HepG2 (cell line): ENCODE measurements around the gene CD6. TPM values are rescaled to one million over a fixed set of nuclear protein-coding genes. Genes with fewer than 3 reads are reported as not detected.

Experiments used
- ATAC-seq: fragments of 200-7000 bp; cut with Tn5 transposase; 3 replicates; pipeline ENCODE4 v1.9.1; 2020; ENCODE audit warnings: mild to moderate bottlenecking, moderate library complexity
- BruUV-seq: library from RNA; stranded (reverse); fragments of 400-500 nt; replicated peaks from 2 replicates; lab custom pipeline; 2021; lab: Mats Ljungman, UMichigan
- CTCF ChIA-PET: fragments of 300-600 bp; formaldehyde crosslinking; extraction: SDS; loops from one replicate; lab custom pipeline; 2021; ENCODE audit warnings: low total read pairs, inconsistent platforms, low intra/inter-chr PET ratio; lab: Yijun Ruan, JAX
- POLR2A ChIA-PET: fragments of 350-600 bp; sonication (Branson Sonifier 250); formaldehyde crosslinking; loops from one replicate; lab custom pipeline; 2020; ENCODE audit warnings: antibody characterized with exemption, inconsistent platforms; lab: Yijun Ruan, JAX
- DNase-seq: peaks from one replicate; pipeline ENCODE4 v3.0.0-alpha.2; 2015; ENCODE audit warnings: low spot score
- FAIRE-seq: peaks from 3 replicates; lab custom pipeline; 2011; peaks lifted over from hg19 to GRCh38; lab: Jason Lieb, UNC
- H2AFZ ChIP-seq: one replicate; pipeline ENCODE4 v1.6.1; 2011; ENCODE audit warnings: low read length, inconsistent platforms
- H3K27ac ChIP-seq: fragments of 300-600 bp; 3 replicates; pipeline ENCODE4 v1.8.0; 2011; ENCODE audit warnings: mixed run types, mild to moderate bottlenecking, mixed read lengths, low read length, inconsistent platforms; ENCODE audit not compliant: insufficient read depth; ENCODE audit errors: extremely low read length
- H3K27me3 ChIP-seq, 2 experiments: fragments of 200-600 bp in 1 of 2; 2 replicates in 1 of 2; 3 replicates in 1 of 2; pipeline versions ENCODE4 v1.6.0 to v1.8.0; 2011; ENCODE audit warnings: low read length in 2 of 2, mild to moderate bottlenecking in 2 of 2, moderate library complexity in 2 of 2, inconsistent platforms in 1 of 2; ENCODE audit not compliant: insufficient read depth in 2 of 2, control insufficient read depth in 1 of 2
- H3K36me3 ChIP-seq, 2 experiments: fragments of 200-600 bp in 1 of 2; replicated peaks in 1 of 2; 2 replicates in 1 of 2; 3 replicates in 1 of 2; pipeline versions ENCODE4 v1.5.1 to v1.8.0; 2011; ENCODE audit warnings: low read length in 2 of 2, inconsistent platforms in 1 of 2; ENCODE audit not compliant: insufficient read depth in 2 of 2, control insufficient read depth in 1 of 2
- H3K4me1 ChIP-seq: 2 replicates; pipeline ENCODE4 v1.5.1; 2012; ENCODE audit warnings: low read length, inconsistent platforms; ENCODE audit not compliant: insufficient read depth
- H3K4me2 ChIP-seq: 2 replicates; pipeline ENCODE4 v1.6.0; 2011; ENCODE audit warnings: low read depth, low read length, inconsistent platforms
- H3K4me3 ChIP-seq, 3 experiments: fragments of 200-600 bp in 1 of 3; sonication (generic), shearing (Covaris generic) in 1 of 3; replicated peaks in 1 of 3; 2 replicates each; pipeline ENCODE4 v1.5.1; 2011 to 2016; ENCODE audit warnings: low read length in 3 of 3, inconsistent platforms in 2 of 3, low read depth in 2 of 3, mild to moderate bottlenecking in 2 of 3, control low read depth in 1 of 3, mixed read lengths in 1 of 3; ENCODE audit not compliant: insufficient read depth in 1 of 3
- H3K79me2 ChIP-seq: one replicate; pipeline ENCODE4 v1.6.1; 2011; ENCODE audit warnings: low read length, inconsistent platforms; ENCODE audit not compliant: insufficient read depth
- H3K9ac ChIP-seq: 2 replicates; pipeline ENCODE4 v1.6.0; 2011; ENCODE audit warnings: mild to moderate bottlenecking, low read depth, low read length, inconsistent platforms; ENCODE audit not compliant: insufficient read depth
- H3K9me3 ChIP-seq: 2 replicates; pipeline ENCODE4 v1.5.1; 2012; ENCODE audit warnings: mild to moderate bottlenecking, low read length
- H4K20me1 ChIP-seq: 2 replicates; pipeline ENCODE4 v1.6.0; 2011; ENCODE audit warnings: inconsistent platforms, mild to moderate bottlenecking, low read length, moderate library complexity; ENCODE audit not compliant: insufficient read depth
- CHD4 ChIP-seq: fragments of 200-600 bp; sonication (generic); IDR thresholded peaks from 2 replicates; pipeline ENCODE4 v1.7.0; 2017; ENCODE audit warnings: mild to moderate bottlenecking, low read length, borderline replicate concordance
- ISX ChIP-seq: sonication (generic); formaldehyde crosslinking; conservative IDR thresholded peaks from 2 replicates; pipeline ENCODE4 v1.5.0; 2020; ENCODE audit warnings: missing genetic modification reagents
- KDM5A ChIP-seq: fragments of 200-600 bp; sonication (generic); IDR thresholded peaks from 2 replicates; pipeline ENCODE4 v1.7.0; 2018; ENCODE audit warnings: antibody characterized with exemption, mild to moderate bottlenecking, low read length, borderline replicate concordance
- KDM5B ChIP-seq: sonication (generic); formaldehyde crosslinking; IDR thresholded peaks from 2 replicates; pipeline ENCODE4 v1.4.0; 2020; ENCODE audit warnings: missing genetic modification reagents, mild to moderate bottlenecking, borderline replicate concordance
- MLX ChIP-seq: IDR thresholded peaks from 2 replicates; pipeline ENCODE4 v1.6.1; 2016
- NBN ChIP-seq: fragments of 450-650 bp; conservative IDR thresholded peaks from 2 replicates; pipeline ENCODE4 v1.6.1; 2017
- NCOA5 ChIP-seq: sonication (generic); formaldehyde crosslinking; IDR thresholded peaks from 2 replicates; pipeline ENCODE4 v1.4.0; 2020; ENCODE audit warnings: missing genetic modification reagents
- NFATC3 ChIP-seq: sonication (generic); formaldehyde crosslinking; IDR thresholded peaks from 2 replicates; pipeline ENCODE4 v1.5.1; 2020; ENCODE audit warnings: mild to moderate bottlenecking, missing genetic modification reagents
- NFRKB ChIP-seq: fragments of 450-650 bp; IDR thresholded peaks from 2 replicates; pipeline ENCODE4 v1.6.1; 2017
- NR2C2 ChIP-seq: sonication (generic); formaldehyde crosslinking; IDR thresholded peaks from 2 replicates; pipeline ENCODE4 v1.4.0; 2020; ENCODE audit warnings: missing genetic modification reagents, mild to moderate bottlenecking, moderate library complexity, borderline replicate concordance
- NR2F1 ChIP-seq, 2 experiments: fragments of 450-650 bp in 1 of 2; formaldehyde crosslinking in 1 of 2; IDR thresholded peaks; 2 replicates each; pipeline versions ENCODE4 v1.5.0 to v1.6.1; 2016 to 2020; ENCODE audit warnings: mild to moderate bottlenecking in 1 of 2, missing compliant biosample characterization in 1 of 2, missing genetic modification reagents in 1 of 2, moderate library complexity in 1 of 2
- SALL1 ChIP-seq: sonication (generic); formaldehyde crosslinking; IDR thresholded peaks from 2 replicates; pipeline ENCODE4 v1.8.0; 2022; ENCODE audit warnings: mild to moderate bottlenecking, missing genetic modification reagents
- TEAD2 ChIP-seq: sonication (generic); formaldehyde crosslinking; IDR thresholded peaks from 2 replicates; pipeline ENCODE4 v1.9.0; 2021; ENCODE audit warnings: missing genetic modification reagents
- THAP8 ChIP-seq: sonication (generic); formaldehyde crosslinking; IDR thresholded peaks from 2 replicates; pipeline ENCODE4 v1.5.1; 2020; ENCODE audit warnings: missing genetic modification reagents, mild to moderate bottlenecking, borderline replicate concordance
- U2AF1 ChIP-seq: fragments of 200-400 bp; formaldehyde crosslinking; optimal IDR thresholded peaks from 2 replicates; pipeline ENCODE3; 2017; ENCODE audit warnings: mild to moderate bottlenecking, low read depth, low read length
- ZBTB3 ChIP-seq: sonication (generic); formaldehyde crosslinking; IDR thresholded peaks from 2 replicates; pipeline ENCODE4 v1.4.0; 2020; ENCODE audit warnings: low read depth, mild to moderate bottlenecking, moderate library complexity, missing genetic modification reagents, borderline replicate concordance
- ZNF280D ChIP-seq: sonication (generic); formaldehyde crosslinking; IDR thresholded peaks from 2 replicates; pipeline ENCODE4 v1.5.1; 2020; ENCODE audit warnings: mild to moderate bottlenecking, missing genetic modification reagents
- ZNF460 ChIP-seq: sonication (generic); formaldehyde crosslinking; IDR thresholded peaks from 2 replicates; pipeline ENCODE4 v1.5.1; 2020; ENCODE audit warnings: missing genetic modification reagents, mild to moderate bottlenecking, borderline replicate concordance
- ZNF784 ChIP-seq: sonication (generic); formaldehyde crosslinking; IDR thresholded peaks from 2 replicates; pipeline ENCODE4 v1.5.1; 2020; ENCODE audit warnings: missing genetic modification reagents, mild to moderate bottlenecking, borderline replicate concordance
- ZNF83 ChIP-seq: sonication (generic); formaldehyde crosslinking; IDR thresholded peaks from 2 replicates; pipeline ENCODE4 v1.4.0; 2020; ENCODE audit warnings: missing genetic modification reagents, mild to moderate bottlenecking, borderline replicate concordance
- WGBS: methylation state at CpG from one replicate; pipeline ENCODE4 v1.1.6; 2017; ENCODE audit warnings: low lambda C conversion rate; 5-methylcytosine and 5-hydroxymethylcytosine counted together
- in situ Hi-C: cut with HindIII; loops from 2 replicates; pipeline ENCODE4 v1.10.0; 2017; ENCODE audit warnings: low pct_unique_long_range_greater_than_20kb; ENCODE audit not compliant: extremely low pct_ligation_motif_present
- intact Hi-C: fragments of 100-400 bp; cut with micrococcal nuclease; formaldehyde crosslinking; loops from one replicate; pipeline ENCODE4 v1.10.0; 2022; ENCODE audit not compliant: unreplicated experiment
- polyA plus RNA-seq, 8 experiments: library from polyadenylated mRNA; depleted of rRNA in 3 of 8; stranded (reverse) in 7 of 8; unstranded in 1 of 8; fragments of >200 nt; fragmentation: Illumina TruSeq in 4 of 8; extraction: Trizol in 4 of 8; gene quantifications; 2 replicates each; pipeline versions ENCODE4 v1.2.1 to v1.2.3, GENCODE V29; 2011 to 2016; ENCODE audit warnings: low read depth in 4 of 8, missing spikeins in 1 of 8, mixed read lengths in 1 of 8; ENCODE audit not compliant: insufficient read depth in 1 of 8
- total RNA-seq, 5 experiments: library from RNA; depleted of rRNA; stranded (reverse); fragments of >200 nt; fragmentation: Illumina TruSeq; extraction: Trizol; gene quantifications; 2 replicates each; pipeline ENCODE4 v1.2.3, GENCODE V29; 2016; ENCODE audit warnings: low read depth in 1 of 5

CD6 gene
- total and polyA plus RNA-seq, 2 of the 13 experiments (the other 11 are each of a cell fraction or from before 2014, with no cell fraction given), result not detected

GRCh38 chr11:60959431-60959830 lies 12.0 kb upstream of the CD6 start:
- H3K36me3 ChIP-seq, result no peaks in the 10 kb centered on the region
- no TSS peak for BruUV-seq
- peaks cover 0 to 18% of the 10 kb centered on the region in 2 experiments; a peak in 3 of 5 replicates for H3K27me3 ChIP-seq
- no peak overlapping the region for H2AFZ ChIP-seq
- POLR2A ChIA-PET, result interaction anchor here (0.6 kb wide), 1 partner anchor 678 kb away, joined by 3 read pairs; no protein-coding TSS in a partner anchor
- H3K9me3 ChIP-seq, result no peaks in the 10 kb centered on the region
- intact Hi-C loops, result no loop called here
- H3K4me2 ChIP-seq, result no peak overlapping the region
- H3K4me3 ChIP-seq, result no peak overlapping the region
- no peaks in the 10 kb centered on the region for H4K20me1 ChIP-seq
- H3K27ac ChIP-seq, result no peak overlapping the region
- FAIRE-seq (no peak), ATAC-seq (no peak), DNase-seq (no peak)
- in situ Hi-C loops, result no loop called here
- CTCF ChIA-PET, result no interaction called here
- 10% methylated on average over 4 of the region's 6 CpGs for WGBS
- H3K9ac ChIP-seq, result no peak overlapping the region
- no peaks in the 10 kb centered on the region for H3K4me1 ChIP-seq
- no peak for TF ChIP-seq SALL1 (CRISPR knock-in tag)
- TF ChIP-seq U2AF1, result no peak
- TF ChIP-seq ZBTB3, result no peak
- TF ChIP-seq KDM5A, result no peak
- TF ChIP-seq NR2F1 (CRISPR knock-in tag; IDR thresholded peaks at IDR 0.05), result no peak
- TF ChIP-seq KDM5B (CRISPR knock-in tag), result no peak
- TF ChIP-seq NFRKB, result no peak
- TF ChIP-seq ISX (CRISPR knock-in tag), result no peak
- TF ChIP-seq ZNF280D (CRISPR knock-in tag), result no peak
- no peak for TF ChIP-seq ZNF83 (CRISPR knock-in tag)
- no peak for TF ChIP-seq MLX (CRISPR knock-in tag)
- TF ChIP-seq THAP8 (CRISPR knock-in tag), result no peak
- no peak for TF ChIP-seq ZNF460
- TF ChIP-seq TEAD2 (CRISPR knock-in tag), result no peak
- no peak for TF ChIP-seq NR2C2 (CRISPR knock-in tag)
- TF ChIP-seq NBN, result no peak
- no peak for TF ChIP-seq NFATC3 (CRISPR knock-in tag)
- TF ChIP-seq NCOA5 (CRISPR knock-in tag), result no peak
- no peak for TF ChIP-seq ZNF784 (CRISPR knock-in tag)
- no peak for TF ChIP-seq CHD4
- H3K79me2 ChIP-seq, result no peaks in the 10 kb centered on the region
